Left cardiac atrium (tissue), 4 donors: Measurements from ENCODE around the gene BCL2L11. TPM values are rescaled to one million over a fixed set of nuclear protein-coding genes. Genes with fewer than 3 reads are reported as not detected.

Experiments
- ATAC-seq, 2 donors: fragments of 200-7000 bp; cut with Tn5 transposase; one replicate each; pipeline ENCODE4 v1.9.1; 2020; ENCODE audit warnings: mild to moderate bottlenecking in 2 of 2, moderate library complexity in 2 of 2
- DNase-seq: peaks from one replicate; pipeline ENCODE4 v3.0.0-alpha.2; 2020
- intact Hi-C, 2 donors: fragments of 100-400 bp; cut with DNase I; formaldehyde crosslinking; loops; one replicate each; pipeline versions ENCODE4 v1.14.1 to v1.15.1; 2022 to 2023
- total RNA-seq, 2 donors: library from RNA; stranded (reverse); fragmentation: NEBNext Ultra II Directional; extraction: Animal tissue kit (Norgen Biotek cat#: 25700); gene quantifications; one replicate each; pipeline ENCODE4 v1.2.1, GENCODE V29; 2021
- donor health status: DM: no; HTN: yes; CAD: no.
- donor health status: DM: no; HTN: yes; CAD: no; lungs with severe emphysema.
- donor health status: DM: yes; HTN: yes; CAD: no.
- donor health status: Dilated cardiomyopathy.

Gene BCL2L11
- total RNA-seq, 2 donors from 2014 or later = 4.6 to 9.2 TPM

GRCh38 chr2:111182121-111182520 lies 61.4 kb downstream of the BCL2L11 start:
- ATAC-seq = no peak
- intact Hi-C loops = no loop called here
- DNase-seq = no peak

GRCh38 chr2:111182740-111183139 lies 62.0 kb downstream of the BCL2L11 start:
- DNase-seq = no peak
- intact Hi-C loops = no loop called here
- no peak for ATAC-seq

- ATAC-seq (peak; percentile 53 to 56), DNase-seq (no peak)
- intact Hi-C loops = no loop called here
Measured at GRCh38 chr2:111184725-111185310, 64.1 kb downstream of the BCL2L11 start.

DNA sequence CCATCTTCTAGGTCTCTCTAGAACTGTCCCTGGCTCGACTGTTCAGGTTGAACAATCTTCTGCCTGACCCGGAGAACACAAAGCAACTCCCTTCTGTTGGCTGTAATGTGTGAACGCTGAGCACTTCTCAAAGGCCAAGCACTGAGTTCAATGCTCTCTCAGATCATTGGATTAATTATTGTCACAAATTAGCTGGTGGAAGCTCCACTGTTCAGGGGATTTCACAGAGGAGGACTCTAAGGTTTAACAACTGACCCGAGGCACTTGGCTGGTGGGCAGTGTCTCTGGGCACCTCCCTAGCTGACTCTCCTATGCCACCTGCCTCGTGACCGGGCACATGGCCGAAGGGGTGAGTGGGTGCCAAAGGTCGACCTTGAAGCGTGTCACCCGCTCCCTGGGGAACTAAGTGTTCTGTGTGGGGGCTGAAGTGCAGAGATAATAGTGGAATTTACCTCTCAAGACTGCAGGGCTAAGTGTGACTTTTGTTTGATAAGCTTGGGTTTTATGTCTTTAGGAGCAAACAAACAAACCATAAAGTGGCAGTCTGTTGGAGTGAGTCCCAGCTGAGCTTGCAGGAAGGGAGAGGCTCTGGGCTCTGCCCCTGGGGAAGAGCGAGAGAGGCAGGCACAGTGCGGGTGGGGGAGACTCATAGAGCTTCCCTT lies 64.8 kb downstream of the BCL2L11 start:
- ATAC-seq = peak; percentile 69 to 70
- intact Hi-C loops = no loop called here
- DNase-seq = no peak

DNA sequence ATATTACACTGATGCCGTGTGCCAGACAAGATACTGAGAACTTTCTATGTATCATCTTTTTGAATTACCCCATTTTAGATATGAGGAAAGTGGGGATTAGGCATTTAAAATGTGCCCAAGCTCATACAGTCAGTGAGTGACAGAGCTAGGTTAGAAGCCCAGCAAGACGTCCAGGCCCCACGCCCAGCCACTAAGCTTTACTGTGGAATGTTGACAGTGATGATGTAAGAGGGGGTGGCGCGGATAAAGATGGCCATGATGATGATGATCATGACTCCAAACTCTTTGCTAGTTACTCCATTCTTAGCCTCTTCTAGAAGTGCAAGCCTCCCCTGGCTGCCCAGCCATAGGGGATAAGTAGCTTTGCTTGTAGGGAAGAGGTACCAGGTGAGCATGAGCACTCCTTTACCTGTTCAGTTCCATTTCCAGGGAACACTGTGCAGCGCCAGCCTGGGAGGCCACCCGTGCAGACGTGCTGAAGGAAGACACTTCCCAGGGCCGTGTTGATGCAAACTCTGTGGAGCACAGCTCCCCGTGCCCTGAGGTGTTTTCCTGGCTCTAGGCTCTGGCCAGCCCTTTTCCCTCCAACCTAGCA lies 65.5 kb downstream of the BCL2L11 start:
- intact Hi-C loops = no loop called here
- ATAC-seq (no peak), DNase-seq (no peak)

DNA sequence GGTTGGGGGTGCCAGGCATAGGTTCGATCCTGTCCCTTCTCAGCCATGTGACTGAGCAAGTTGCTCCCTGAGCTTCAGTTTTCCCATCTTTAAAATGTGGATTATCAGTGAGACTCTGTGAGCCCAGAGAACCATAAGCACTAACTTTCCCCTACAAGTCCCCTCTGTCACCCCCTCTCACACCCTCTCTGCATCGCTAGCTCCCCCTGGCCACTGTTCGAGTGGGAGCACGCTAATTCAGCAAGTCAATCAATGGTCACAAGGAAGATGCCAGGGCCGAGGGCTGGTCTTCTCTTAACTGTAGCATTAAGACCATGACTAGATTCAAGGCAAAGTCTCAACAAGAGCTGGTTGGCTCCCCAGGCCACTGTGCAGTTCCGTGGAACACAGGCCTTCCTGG lies 66.2 kb downstream of the BCL2L11 start:
- intact Hi-C loops = no loop called here
- DNase-seq = no peak
- ATAC-seq = no peak

- DNase-seq = no peak
- intact Hi-C loops = no loop called here
- no peak for ATAC-seq
Measured at GRCh38 chr2:111188681-111189080, 68.0 kb downstream of the BCL2L11 start.

DNA sequence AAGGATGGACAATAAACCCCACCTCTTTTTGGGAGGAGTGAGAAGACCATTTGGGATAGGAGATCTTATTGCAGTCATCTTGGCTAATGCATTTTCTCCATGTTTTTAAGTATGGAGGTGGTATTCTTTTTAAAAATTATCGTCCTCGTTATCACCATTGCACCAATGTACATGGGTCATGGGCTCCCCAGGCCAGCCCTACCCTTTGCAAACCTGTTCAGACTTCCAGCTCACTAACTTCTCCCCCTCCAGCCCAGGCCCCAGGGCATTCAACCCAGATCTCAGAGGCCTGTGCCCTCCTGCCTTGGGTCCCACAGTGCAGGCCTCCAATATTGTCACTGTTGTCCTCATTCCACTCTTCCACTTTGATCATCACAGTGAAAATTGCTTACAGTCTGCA lies 68.4 kb downstream of the BCL2L11 start:
- intact Hi-C loops = no loop called here
- ATAC-seq (no peak), DNase-seq (no peak)

GRCh38 chr2:111190816-111191540 lies 70.3 kb downstream of the BCL2L11 start:
- ATAC-seq (no peak), DNase-seq (no peak)
- intact Hi-C loops = no loop called here

GRCh38 chr2:111191877-111192276 lies 71.2 kb downstream of the BCL2L11 start:
- no peak for DNase-seq
- intact Hi-C loops = no loop called here
- ATAC-seq = no peak

GRCh38 chr2:111192776-111193368 lies 72.2 kb downstream of the BCL2L11 start:
- ATAC-seq (no peak), DNase-seq (no peak)
- intact Hi-C loops = no loop called here

GRCh38 chr2:111194835-111195621 lies 74.3 kb downstream of the BCL2L11 start:
- DNase-seq = no peak
- ATAC-seq = no peak
- intact Hi-C loops = no loop called here

DNA sequence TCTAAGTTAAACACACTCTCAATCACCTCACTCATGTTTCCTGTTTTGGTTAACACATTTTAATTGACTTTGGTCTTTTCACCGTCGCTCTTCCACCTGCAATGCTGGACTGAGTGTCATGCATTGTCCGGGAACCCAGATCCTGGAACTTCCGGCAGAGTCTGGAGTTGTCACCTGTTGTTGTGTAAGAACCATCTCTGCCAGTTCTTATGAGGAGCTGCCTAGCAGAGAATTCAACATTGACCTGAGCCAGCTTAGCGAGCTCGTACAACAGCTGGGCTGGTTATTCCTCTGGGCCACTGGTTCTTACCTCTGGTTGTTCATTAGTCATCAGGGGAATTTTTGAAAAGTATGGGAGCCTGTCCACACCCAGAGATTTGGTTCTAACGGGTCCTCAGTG lies 75.7 kb downstream of the BCL2L11 start:
- intact Hi-C loops = no loop called here
- ATAC-seq (no peak), DNase-seq (no peak)

DNA sequence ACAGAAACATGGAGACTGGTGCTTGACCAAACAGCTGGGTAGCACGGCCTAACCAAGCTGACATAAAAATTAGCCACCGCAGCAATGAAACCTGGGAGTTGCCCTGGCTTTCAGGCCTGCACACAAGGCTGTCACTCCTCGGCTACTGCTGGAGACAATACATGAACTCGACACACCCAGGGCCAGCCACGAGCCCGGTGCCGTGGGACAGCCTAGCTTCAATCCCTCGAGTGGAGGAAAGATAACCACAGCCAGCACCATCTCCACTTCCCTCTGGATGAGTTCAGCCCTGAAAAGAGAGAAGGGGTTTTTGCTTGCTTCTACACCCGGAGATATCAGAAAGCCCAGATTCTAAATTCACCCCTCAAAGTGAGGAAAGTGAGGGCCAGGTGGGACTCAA lies 78.0 kb downstream of the BCL2L11 start:
- intact Hi-C loops = no loop called here
- no peak for ATAC-seq
- DNase-seq = no peak

DNA sequence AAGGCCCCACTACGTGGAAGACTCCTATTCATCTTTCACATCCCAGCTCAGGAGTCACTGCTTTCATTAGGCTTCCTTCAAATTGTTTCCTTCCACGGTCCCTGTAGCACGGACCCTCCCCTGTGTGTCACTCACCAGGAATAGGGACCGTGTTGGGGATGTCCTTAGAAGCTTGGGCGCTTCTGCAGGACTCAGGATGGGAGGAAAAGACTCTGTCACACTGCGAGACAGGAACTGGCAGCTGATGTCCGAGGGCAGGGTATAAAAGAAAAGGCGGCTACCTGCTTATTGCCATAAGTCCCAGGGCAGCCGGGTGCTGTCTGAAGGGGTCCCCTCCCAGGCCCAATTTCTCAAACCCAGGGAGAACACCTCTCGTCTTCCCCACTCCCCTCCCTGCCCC lies 79.1 kb downstream of the BCL2L11 start:
- DNase-seq (no peak), ATAC-seq (no peak)
- intact Hi-C loops = no loop called here

DNA sequence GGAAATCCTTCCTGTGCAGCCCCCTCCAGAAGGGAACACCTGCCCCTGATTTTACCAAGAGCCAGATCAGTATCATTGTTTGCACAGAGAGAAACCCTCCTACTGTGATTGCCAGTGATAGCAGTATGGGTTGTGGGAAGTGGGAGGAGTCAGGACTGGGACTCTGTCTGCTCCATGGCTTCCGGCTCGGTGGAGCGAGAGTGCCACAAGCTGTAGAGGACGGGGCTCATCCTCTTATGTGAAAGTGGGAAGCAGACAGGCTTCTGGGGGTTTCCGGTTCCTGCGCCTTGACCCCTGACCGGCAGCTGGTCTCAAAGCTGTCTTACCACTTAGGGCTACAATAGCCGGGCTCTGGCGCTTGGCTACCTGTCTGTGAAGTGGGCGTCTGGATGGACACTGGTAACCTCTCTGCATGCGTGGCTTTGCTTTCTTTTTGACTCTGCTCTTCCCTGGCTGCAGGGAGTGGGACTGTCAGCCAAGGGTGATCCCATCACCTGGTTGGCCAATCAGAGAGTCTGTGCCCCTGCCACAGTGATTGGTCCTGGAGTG lies 79.7 kb downstream of the BCL2L11 start:
- no peak for DNase-seq
- intact Hi-C loops = no loop called here
- ATAC-seq = peak in 1 of 2 donors; percentile 39

- ATAC-seq = no peak
- intact Hi-C loops = no loop called here
Measured at GRCh38 chr2:111201214-111201613, 80.5 kb downstream of the BCL2L11 start.

DNA sequence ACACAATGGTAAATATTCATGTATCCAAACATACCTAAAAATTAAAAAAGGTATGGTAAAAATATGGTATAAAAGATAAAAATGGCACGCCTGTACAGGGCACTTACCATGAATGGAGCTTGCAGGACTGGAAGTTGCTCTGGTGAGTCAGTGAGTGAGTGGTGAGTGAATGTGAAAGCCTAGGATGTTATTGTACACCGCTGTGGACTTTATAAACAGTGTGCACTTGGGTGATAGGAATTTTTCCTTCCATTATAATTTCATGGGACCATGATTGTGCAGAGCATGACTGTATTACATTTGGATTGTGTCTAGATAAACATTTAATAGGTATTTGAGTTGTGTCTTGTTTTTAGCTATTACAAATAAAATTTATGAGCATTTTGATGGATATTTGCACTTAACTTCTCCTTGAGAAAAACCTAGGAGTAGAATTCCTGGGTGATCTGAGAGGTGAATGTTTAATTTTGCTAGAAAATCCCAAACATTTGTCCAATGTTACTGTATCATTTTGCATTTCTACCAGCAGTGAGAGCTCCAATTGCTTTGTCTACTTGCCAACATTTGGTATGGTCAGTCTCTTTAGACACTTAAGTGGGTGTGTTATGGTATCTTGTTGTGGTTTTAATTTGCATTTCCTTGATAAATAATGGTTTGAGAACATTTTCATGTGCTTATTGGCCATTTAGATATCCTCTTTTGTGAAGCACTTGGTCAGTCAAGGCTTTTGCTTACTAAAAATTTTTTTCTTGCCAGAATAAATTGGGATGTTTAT lies 81.7 kb downstream of the BCL2L11 start:
- intact Hi-C loops = no loop called here
- ATAC-seq (no peak), DNase-seq (no peak)

More at GRCh38 chr2:111201214-111201613, 80.5 kb downstream of the BCL2L11 start:
- DNase-seq = no peak
